Gastroesophageal sphincter (tissue), 3 donors: ENCODE data around the gene GNG3.
A peak's percentile ranks its signal among the peaks of the same experiment; 100 is the strongest.

ENCODE experiments used
- EP300 ChIP-seq: sonication (generic); formaldehyde crosslinking; IDR thresholded peaks from one replicate; pipeline ENCODE4 v1.6.1; 2017; ENCODE audit warnings: antibody characterized with exemption, mild to moderate bottlenecking
- POLR2A ChIP-seq, 2 donors: fragments of 450-650 bp; IDR thresholded peaks; one replicate each; pipeline ENCODE4 v1.6.1; 2017; ENCODE audit warnings: antibody characterized with exemption in 2 of 2, mild to moderate bottlenecking in 2 of 2, moderate library complexity in 1 of 2
- POLR2AphosphoS5 ChIP-seq: sonication (generic); formaldehyde crosslinking; IDR thresholded peaks from one replicate; pipeline ENCODE4 v1.6.1; 2017; ENCODE audit warnings: antibody characterized with exemption
- TF ChIP-seq, protein P1 (sequence below), 4 experiments: fragments of 200-600 bp in 2 of 4; fragments of 450-650 bp in 2 of 4; sonication (generic) in 1 of 4; IDR thresholded peaks; one replicate each; pipeline ENCODE4 v1.5.1; 2017 to 2019; ENCODE audit warnings: antibody characterized with exemption in 4 of 4, mild to moderate bottlenecking in 2 of 4, moderate library complexity in 2 of 4

DNA sequence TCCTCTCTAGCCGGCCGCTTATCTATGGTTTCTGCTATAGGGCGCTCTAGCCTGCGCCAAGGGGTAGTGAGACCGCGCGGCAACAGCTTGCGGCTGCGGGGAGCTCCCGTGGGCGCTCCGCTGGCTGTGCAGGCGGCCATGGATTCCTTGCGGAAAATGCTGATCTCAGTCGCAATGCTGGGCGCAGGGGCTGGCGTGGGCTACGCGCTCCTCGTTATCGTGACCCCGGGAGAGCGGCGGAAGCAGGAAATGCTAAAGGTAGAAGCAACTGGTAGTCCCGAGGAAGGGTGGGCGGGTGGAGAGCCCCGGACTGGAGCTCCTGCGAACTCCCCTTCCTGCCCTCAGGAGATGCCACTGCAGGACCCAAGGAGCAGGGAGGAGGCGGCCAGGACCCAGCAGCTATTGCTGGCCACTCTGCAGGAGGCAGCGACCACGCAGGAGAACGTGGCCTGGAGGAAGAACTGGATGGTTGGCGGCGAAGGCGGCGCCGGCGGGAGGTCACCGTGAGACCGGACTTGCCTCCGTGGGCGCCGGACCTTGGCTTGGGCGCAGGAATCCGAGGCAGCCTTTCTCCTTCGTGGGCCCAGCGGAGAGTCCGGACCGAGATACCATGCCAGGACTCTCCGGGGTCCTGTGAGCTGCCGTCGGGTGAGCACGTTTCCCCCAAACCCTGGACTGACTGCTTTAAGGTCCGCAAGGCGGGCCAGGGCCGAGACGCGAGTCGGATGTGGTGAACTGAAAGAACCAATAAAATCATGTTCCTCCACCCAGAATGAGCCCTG lies 35.7 kb upstream of the GNG3 start, which contains the start of the genes LBHD1 and UQCC3:
- TF ChIP-seq, protein P1, sequence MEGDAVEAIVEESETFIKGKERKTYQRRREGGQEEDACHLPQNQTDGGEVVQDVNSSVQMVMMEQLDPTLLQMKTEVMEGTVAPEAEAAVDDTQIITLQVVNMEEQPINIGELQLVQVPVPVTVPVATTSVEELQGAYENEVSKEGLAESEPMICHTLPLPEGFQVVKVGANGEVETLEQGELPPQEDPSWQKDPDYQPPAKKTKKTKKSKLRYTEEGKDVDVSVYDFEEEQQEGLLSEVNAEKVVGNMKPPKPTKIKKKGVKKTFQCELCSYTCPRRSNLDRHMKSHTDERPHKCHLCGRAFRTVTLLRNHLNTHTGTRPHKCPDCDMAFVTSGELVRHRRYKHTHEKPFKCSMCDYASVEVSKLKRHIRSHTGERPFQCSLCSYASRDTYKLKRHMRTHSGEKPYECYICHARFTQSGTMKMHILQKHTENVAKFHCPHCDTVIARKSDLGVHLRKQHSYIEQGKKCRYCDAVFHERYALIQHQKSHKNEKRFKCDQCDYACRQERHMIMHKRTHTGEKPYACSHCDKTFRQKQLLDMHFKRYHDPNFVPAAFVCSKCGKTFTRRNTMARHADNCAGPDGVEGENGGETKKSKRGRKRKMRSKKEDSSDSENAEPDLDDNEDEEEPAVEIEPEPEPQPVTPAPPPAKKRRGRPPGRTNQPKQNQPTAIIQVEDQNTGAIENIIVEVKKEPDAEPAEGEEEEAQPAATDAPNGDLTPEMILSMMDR (IDR thresholded peaks at IDR 0.05), result peak in 1 of 4 experiments; percentile 24
- TF ChIP-seq POLR2AphosphoS5 (peak; percentile 70), POLR2A (IDR thresholded peaks at IDR 0.05) (peak; percentile 49 to 59), EP300 (no peak)
